Cardiac muscle cell (in vitro differentiated cells and primary cell): ENCODE measurements around the gene TSPOAP1. TPM values are rescaled to one million over a fixed set of nuclear protein-coding genes. Genes with fewer than 3 reads are reported as not detected.
A peak's percentile ranks its signal among the peaks of the same experiment; 100 is the strongest.

ENCODE experiments used
- DNase-seq, 2 donors: peaks; one replicate each; pipeline versions ENCODE4 v3.0.0 to v3.0.0-alpha.2; 2010 to 2017; ENCODE audit warnings: low read depth in 1 of 2, low spot score in 1 of 2
- H3K27ac ChIP-seq: fragments of 200-600 bp; sonication (generic); 2 replicates; pipeline ENCODE4 v1.5.1; 2016
- H3K27me3 ChIP-seq: fragments of 200-600 bp; sonication (generic); 2 replicates; pipeline ENCODE4 v1.6.0; 2016; ENCODE audit warnings: control low read depth
- H3K36me3 ChIP-seq: fragments of 200-600 bp; sonication (generic); 2 replicates; pipeline ENCODE4 v1.5.1; 2016; ENCODE audit warnings: control low read depth
- H3K4me1 ChIP-seq: fragments of 200-600 bp; sonication (generic); 2 replicates; pipeline ENCODE4 v1.8.1; 2017; ENCODE audit warnings: low read depth, mild to moderate bottlenecking, mixed run types
- H3K4me3 ChIP-seq: fragments of 200-600 bp; sonication (generic); 2 replicates; pipeline ENCODE4 v1.5.1; 2016; ENCODE audit warnings: mild to moderate bottlenecking
- H3K9me3 ChIP-seq: fragments of 200-600 bp; sonication (generic); 2 replicates; pipeline ENCODE4 v1.5.1; 2017; ENCODE audit warnings: low read depth, mild to moderate bottlenecking, control low read depth
- polyA plus RNA-seq: library from polyadenylated mRNA; unstranded; fragments of >200 nt; fragmentation: Nextera tagmentation; extraction: Ambion mirVana; gene quantifications from 2 replicates; pipeline ENCODE4 v1.2.1, GENCODE V29; 2016
- total RNA-seq: library from RNA; depleted of rRNA; stranded (reverse); fragments of >200 nt; gene quantifications from 2 replicates; pipeline ENCODE4 v1.2.3, GENCODE V29; 2016
- TF ChIP-seq, protein P1 (sequence below): IDR thresholded peaks from 2 replicates; pipeline ENCODE4 v1.5.1; 2012; ENCODE audit warnings: low read depth, mild to moderate bottlenecking, low read length

TSPOAP1 gene
- total and polyA plus RNA-seq, 2 experiments from 2014 or later = 77.5 to 92.1 TPM

DNA sequence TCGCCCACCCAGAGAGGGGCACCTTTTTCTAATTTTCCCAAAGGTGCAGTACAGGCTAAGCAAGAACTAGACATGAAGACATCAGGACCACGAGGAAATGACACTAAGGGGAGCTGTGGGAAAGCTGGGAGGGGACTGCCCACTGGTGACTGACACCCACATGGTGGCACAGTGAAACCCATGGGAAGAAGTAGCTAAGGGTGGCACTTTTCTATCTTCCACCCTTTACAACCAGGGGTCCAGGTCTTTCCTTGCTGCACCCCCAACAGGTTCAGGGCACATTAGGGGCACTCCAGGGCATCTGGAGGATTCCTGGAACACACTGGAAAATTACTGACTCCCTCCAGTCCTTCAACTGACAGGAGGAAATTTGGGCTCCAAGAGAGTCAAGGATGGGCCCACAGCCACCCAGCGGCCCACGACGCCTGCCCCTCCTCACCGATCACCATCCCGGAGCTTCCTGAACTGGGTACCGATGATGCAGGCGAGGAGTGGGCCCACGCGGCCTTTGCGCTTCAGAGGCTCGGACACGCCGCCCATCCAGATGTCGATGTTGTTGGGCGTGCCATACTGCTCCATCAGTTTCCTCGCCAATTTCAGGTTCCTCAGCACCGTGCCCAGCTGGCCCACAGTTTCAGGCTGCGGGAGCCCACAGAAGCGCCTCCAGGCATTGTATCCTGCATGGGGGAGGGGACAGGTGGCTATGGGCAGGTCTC, 57.2 kb downstream of the TSPOAP1 start:
- TF ChIP-seq, protein P1, sequence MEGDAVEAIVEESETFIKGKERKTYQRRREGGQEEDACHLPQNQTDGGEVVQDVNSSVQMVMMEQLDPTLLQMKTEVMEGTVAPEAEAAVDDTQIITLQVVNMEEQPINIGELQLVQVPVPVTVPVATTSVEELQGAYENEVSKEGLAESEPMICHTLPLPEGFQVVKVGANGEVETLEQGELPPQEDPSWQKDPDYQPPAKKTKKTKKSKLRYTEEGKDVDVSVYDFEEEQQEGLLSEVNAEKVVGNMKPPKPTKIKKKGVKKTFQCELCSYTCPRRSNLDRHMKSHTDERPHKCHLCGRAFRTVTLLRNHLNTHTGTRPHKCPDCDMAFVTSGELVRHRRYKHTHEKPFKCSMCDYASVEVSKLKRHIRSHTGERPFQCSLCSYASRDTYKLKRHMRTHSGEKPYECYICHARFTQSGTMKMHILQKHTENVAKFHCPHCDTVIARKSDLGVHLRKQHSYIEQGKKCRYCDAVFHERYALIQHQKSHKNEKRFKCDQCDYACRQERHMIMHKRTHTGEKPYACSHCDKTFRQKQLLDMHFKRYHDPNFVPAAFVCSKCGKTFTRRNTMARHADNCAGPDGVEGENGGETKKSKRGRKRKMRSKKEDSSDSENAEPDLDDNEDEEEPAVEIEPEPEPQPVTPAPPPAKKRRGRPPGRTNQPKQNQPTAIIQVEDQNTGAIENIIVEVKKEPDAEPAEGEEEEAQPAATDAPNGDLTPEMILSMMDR = no peak
- no peak for DNase-seq
- no peaks in the 10 kb centered on the region for H3K27me3 ChIP-seq
- no peak overlapping the region for H3K4me3 ChIP-seq
- H3K4me1 ChIP-seq = no peaks in the 10 kb centered on the region
- no peaks in the 10 kb centered on the region for H3K9me3 ChIP-seq
- H3K36me3 ChIP-seq = no peaks in the 10 kb centered on the region
- H3K27ac ChIP-seq = no peak overlapping the region

DNA sequence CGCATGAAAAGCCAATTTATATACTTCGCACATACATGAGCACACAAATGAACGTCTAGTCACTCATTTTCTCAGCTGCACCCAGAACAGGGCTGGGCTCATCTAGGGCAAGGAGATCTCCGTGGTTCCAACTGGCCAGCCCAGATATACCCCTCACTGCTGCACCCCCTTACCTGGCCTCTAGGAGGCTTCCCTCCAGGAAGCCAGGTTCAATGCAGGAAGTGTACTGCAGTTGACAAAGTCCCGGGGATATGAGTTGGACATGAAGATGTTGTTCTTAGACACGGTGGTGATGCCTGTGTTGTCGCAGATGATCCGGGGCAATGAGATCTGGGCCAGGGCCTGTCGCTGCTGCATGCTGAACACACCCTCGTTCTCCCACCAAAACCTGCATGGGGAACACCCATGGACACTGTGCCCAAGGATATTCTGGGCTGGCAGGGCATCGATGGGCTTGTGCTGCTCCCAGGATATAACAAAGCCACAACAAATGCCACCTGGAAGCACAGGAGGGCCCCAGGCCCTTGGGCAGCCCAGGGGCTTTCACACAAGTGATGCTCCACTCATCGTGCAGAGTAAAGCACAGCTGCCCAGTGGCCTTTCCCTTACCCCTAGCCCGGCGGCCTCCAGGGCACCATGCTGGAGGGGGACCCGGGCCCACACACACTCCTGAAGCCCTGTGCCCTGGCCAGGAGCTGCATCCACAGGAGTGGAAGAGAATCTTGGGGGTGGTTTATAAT, 57.9 kb downstream of the TSPOAP1 start:
- no peak for DNase-seq
- no peak overlapping the region for H3K27ac ChIP-seq
- H3K36me3 ChIP-seq = no peaks in the 10 kb centered on the region
- no peaks in the 10 kb centered on the region for H3K4me1 ChIP-seq
- TF ChIP-seq, protein P1 = peak; percentile 13
- H3K9me3 ChIP-seq = no peaks in the 10 kb centered on the region
- H3K4me3 ChIP-seq = no peak overlapping the region
- no peaks in the 10 kb centered on the region for H3K27me3 ChIP-seq

DNA sequence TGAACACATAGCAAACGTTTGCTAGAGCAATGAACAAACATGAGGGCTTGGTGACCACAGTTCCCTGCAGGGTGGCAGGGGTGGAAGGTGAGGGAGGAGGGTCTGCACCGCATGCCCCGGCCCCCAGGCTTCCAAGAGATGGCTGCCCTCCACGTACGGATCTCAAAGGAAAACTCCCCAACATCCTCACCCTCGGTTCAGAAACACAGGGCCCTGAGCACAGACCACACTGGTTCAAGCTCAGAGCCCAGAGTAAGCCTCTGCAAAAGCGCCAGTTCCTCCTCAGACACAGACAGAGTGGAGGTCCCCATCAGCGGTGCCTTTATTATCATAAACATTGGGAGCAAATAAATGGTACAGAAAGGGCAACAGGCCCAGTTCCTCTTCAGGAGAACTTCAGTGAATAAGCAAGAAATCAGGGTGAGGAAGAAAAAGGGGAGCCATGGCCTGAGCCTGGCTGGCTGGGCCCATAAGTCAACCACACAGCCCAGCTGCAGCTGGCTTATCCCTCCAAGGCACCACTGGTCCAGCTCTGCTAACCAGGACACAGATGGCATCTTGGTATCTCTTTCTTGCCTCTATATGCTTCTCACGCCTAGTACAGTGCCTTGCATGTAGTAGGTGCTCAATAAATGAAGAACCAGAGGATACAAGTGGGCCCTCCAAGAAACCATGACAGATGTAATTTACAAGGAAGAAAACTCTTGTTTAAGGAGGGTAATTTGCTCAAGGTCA, 58.9 kb downstream of the TSPOAP1 start:
- DNase-seq = no peak
- Histone ChIP-seq H3K27me3 (no peaks in the 10 kb centered on the region), H3K4me3 (no peak overlapping the region), H3K36me3 (no peaks in the 10 kb centered on the region), H3K9me3 (no peaks in the 10 kb centered on the region), H3K4me1 (no peaks in the 10 kb centered on the region), H3K27ac (no peak overlapping the region)
- TF ChIP-seq, protein P1 = no peak

DNA sequence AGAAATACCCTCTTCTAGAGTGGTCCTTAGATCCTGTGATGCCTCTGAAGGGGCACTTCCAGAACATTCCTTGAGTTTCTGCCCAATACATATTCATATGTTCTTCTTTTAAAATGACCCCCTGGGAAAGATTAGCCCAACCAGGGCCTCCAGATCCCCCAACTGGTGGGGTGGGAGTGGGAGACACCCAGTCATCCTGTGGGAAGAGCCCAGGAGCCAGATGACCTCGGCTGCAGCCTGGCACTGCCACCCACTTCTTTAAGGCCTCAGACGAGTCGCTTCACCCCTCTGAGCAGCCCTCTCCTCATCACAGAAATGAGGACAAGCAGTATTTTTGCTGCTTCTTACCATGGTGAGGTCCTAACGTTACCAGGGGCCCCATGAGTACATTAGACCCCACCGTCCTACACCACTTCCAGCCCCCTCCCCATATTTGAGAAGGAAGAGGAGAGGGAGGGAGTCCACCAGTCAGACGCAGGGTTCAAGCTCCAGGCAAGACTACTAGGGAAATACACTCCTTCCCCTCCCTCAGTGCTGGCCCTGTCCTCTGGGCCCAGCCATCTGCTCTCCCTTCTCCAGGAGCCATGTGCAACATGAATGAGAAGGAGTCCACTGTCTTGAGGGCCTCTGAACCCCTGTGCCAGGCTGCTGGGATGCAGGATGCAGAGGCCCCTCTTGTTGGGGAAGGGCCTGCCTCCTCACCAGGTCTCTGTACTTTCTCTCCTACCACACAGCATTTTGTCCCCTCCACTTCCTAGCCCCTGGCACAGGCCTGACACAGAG, 59.6 kb downstream of the TSPOAP1 start:
- Histone ChIP-seq H3K4me3 (no peak overlapping the region), H3K27me3 (peaks cover under 1% of the 10 kb centered on the region), H3K36me3 (no peaks in the 10 kb centered on the region), H3K27ac (no peak overlapping the region), H3K9me3 (no peaks in the 10 kb centered on the region), H3K4me1 (no peaks in the 10 kb centered on the region)
- TF ChIP-seq, protein P1 = no peak
- no peak for DNase-seq

DNA sequence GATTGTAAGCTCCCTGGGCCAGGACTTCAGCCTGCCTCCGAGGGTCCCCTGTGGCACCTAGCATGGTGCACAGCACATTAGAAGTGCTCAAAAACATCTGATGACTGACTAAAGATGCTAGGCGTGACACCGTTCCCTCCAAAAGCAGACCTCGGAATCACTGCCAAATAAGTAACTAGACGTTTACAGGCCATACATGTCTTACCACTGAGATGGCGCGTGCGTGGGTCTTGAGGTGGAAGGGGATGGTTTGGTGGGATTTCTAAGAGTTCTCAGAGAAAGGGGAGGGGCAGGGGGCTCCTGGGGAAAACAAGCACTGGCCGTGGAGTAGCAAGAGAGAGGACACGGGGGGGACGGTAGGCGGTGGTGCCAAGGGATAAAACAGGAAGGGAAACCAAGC, 60.3 kb downstream of the TSPOAP1 start:
- no peak overlapping the region for H3K4me3 ChIP-seq
- no peaks in the 10 kb centered on the region for H3K4me1 ChIP-seq
- TF ChIP-seq, protein P1 = no peak
- H3K9me3 ChIP-seq = no peaks in the 10 kb centered on the region
- no peaks in the 10 kb centered on the region for H3K36me3 ChIP-seq
- H3K27ac ChIP-seq = no peak overlapping the region
- no peak for DNase-seq
- H3K27me3 ChIP-seq = peaks cover 6% of the 10 kb centered on the region
